ENCODE results near the gene TOM1. TPM values are rescaled to one million over a fixed set of nuclear protein-coding genes. Genes with fewer than 3 reads are reported as not detected.

Gene TOM1
- total RNA-seq, 4 donors from 2014 or later = 127 to 162 (median 143) TPM

- intact Hi-C loops (cut with DNase I; ENCODE audit: low total_unique reads) = no loop called here
- no peak for DNase-seq (ENCODE audit: low spot score in 2 of 2)
- 85 to 87% methylated on average over 7 of the region's 7 CpGs for WGBS, 2 donors
- H3K4me3 ChIP-seq (ENCODE audit: low read depth, poor library complexity, severe bottlenecking) = no peak overlapping the region
- no peak for TF ChIP-seq CTCF (IDR thresholded peaks at IDR 0.05)
- no peak for TF ChIP-seq POLR2A (IDR thresholded peaks at IDR 0.05)
Measured at GRCh38 chr22:35307892-35308291, 8.2 kb downstream of the TOM1 start.

GRCh38 chr22:35308480-35309021, 8.9 kb downstream of the TOM1 start:
- no peak for DNase-seq (ENCODE audit: low spot score in 2 of 2)
- intact Hi-C loops (cut with DNase I; ENCODE audit: low total_unique reads) = no loop called here
- no peak for TF ChIP-seq CTCF (IDR thresholded peaks at IDR 0.05)
- no peak for TF ChIP-seq POLR2A (IDR thresholded peaks at IDR 0.05)
- no peak overlapping the region for H3K4me3 ChIP-seq (ENCODE audit: low read depth, poor library complexity, severe bottlenecking)
- WGBS, 2 donors = 74 to 77% methylated on average over 6 of the region's 6 CpGs

GRCh38 chr22:35310556-35311550, 11.2 kb downstream of the TOM1 start:
- H3K4me3 ChIP-seq (ENCODE audit: low read depth, poor library complexity, severe bottlenecking) = no peak overlapping the region
- 68 to 75% methylated on average over 18 of the region's 18 CpGs for WGBS, 2 donors
- intact Hi-C loops (cut with DNase I; ENCODE audit: low total_unique reads) = no loop called here
- no peak for DNase-seq (ENCODE audit: low spot score in 2 of 2)
- TF ChIP-seq CTCF (IDR thresholded peaks at IDR 0.05) (no peak), POLR2A (IDR thresholded peaks at IDR 0.05) (no peak)

- TF ChIP-seq CTCF (IDR thresholded peaks at IDR 0.05) = no peak
- TF ChIP-seq POLR2A (IDR thresholded peaks at IDR 0.05) = no peak
- peak in 1 of 2 donors; percentile 82 for DNase-seq (ENCODE audit: low spot score in 2 of 2)
- 85 to 94% methylated on average over 8 of the region's 8 CpGs for WGBS, 2 donors
- H3K4me3 ChIP-seq (ENCODE audit: low read depth, poor library complexity, severe bottlenecking) = no peak overlapping the region
- intact Hi-C loops (cut with DNase I; ENCODE audit: low total_unique reads) = no loop called here
Measured at GRCh38 chr22:35311551-35311999, 11.9 kb downstream of the TOM1 start.

GRCh38 chr22:35312198-35313059, 12.7 kb downstream of the TOM1 start:
- intact Hi-C loops (cut with DNase I; ENCODE audit: low total_unique reads) = no loop called here
- DNase-seq (ENCODE audit: low spot score in 2 of 2) = peak in 1 of 2 donors; percentile 86
- TF ChIP-seq CTCF (IDR thresholded peaks at IDR 0.05) (no peak), POLR2A (IDR thresholded peaks at IDR 0.05) (no peak)
- H3K4me3 ChIP-seq (ENCODE audit: low read depth, poor library complexity, severe bottlenecking) = no peak overlapping the region
- WGBS, 2 donors = 70 to 72% methylated on average over 13 of the region's 13 CpGs
